CD14-positive monocyte (primary cell): ENCODE results near the gene MCOLN3. TPM values are rescaled to one million over a fixed set of nuclear protein-coding genes. Genes with fewer than 3 reads are reported as not detected.

ENCODE experiments used
- DNase-seq, 3 donors: peaks; one replicate each; pipeline ENCODE4 v3.0.0-alpha.2; 2011 to 2022
- H2AFZ ChIP-seq: 2 replicates; pipeline ENCODE4 v1.6.0; 2012; ENCODE audit warnings: mild to moderate bottlenecking, low read depth, low read length, inconsistent platforms; ENCODE audit not compliant: insufficient read depth, poor library complexity, severe bottlenecking
- H3K27ac ChIP-seq, 2 donors: 1 replicate in 1 of 2; 2 replicates in 1 of 2; pipeline ENCODE4 v1.5.1; 2012 to 2013; ENCODE audit warnings: low read length in 2 of 2, control low read depth in 1 of 2, inconsistent platforms in 1 of 2, low read depth in 1 of 2, mild to moderate bottlenecking in 1 of 2
- H3K27me3 ChIP-seq, 2 donors: one replicate each; pipeline versions ENCODE4 v1.6.0 to v1.6.1; 2011 to 2013; ENCODE audit warnings: low read length in 2 of 2; ENCODE audit not compliant: control insufficient read depth in 2 of 2, insufficient read depth in 2 of 2
- H3K36me3 ChIP-seq, 2 donors: replicated peaks in 1 of 2; 1 replicate in 1 of 2; 2 replicates in 1 of 2; pipeline versions ENCODE4 v1.5.1 to v1.6.1; 2012 to 2013; ENCODE audit warnings: low read length in 2 of 2, control low read depth in 1 of 2, inconsistent platforms in 1 of 2, mild to moderate bottlenecking in 1 of 2; ENCODE audit not compliant: insufficient read depth in 2 of 2, control insufficient read depth in 1 of 2
- H3K4me1 ChIP-seq, 2 donors: 1 replicate in 1 of 2; 2 replicates in 1 of 2; pipeline versions ENCODE4 v1.5.1 to v1.6.1; 2012 to 2013; ENCODE audit warnings: low read length in 2 of 2, control low read depth in 1 of 2, inconsistent platforms in 1 of 2, mild to moderate bottlenecking in 1 of 2, moderate library complexity in 1 of 2; ENCODE audit not compliant: insufficient read depth in 2 of 2, control insufficient read depth in 1 of 2
- H3K4me2 ChIP-seq: replicated peaks from 2 replicates; pipeline ENCODE3; 2012; ENCODE audit warnings: low read length, moderate library complexity, mild to moderate bottlenecking; ENCODE audit not compliant: poor library complexity, severe bottlenecking; ENCODE audit errors: extremely low read depth
- H3K4me3 ChIP-seq, 3 experiments: fragments of 200-600 bp in 1 of 3; sonication (generic) in 1 of 3; replicated peaks in 1 of 3; 1 replicate in 2 of 3; 2 replicates in 1 of 3; pipeline ENCODE4 v1.5.1; 2011 to 2013; ENCODE audit warnings: low read length in 3 of 3, mild to moderate bottlenecking in 3 of 3, control low read depth in 2 of 3, low read depth in 2 of 3, inconsistent platforms in 1 of 3, moderate library complexity in 1 of 3
- H3K79me2 ChIP-seq: 2 replicates; pipeline ENCODE4 v1.6.0; 2012; ENCODE audit warnings: mild to moderate bottlenecking, control low read depth, inconsistent platforms, low read length, moderate library complexity; ENCODE audit not compliant: insufficient read depth
- H3K9ac ChIP-seq: 2 replicates; pipeline ENCODE4 v1.6.0; 2017; ENCODE audit warnings: low read length, mild to moderate bottlenecking; ENCODE audit not compliant: insufficient read depth, poor library complexity, severe bottlenecking
- H3K9me3 ChIP-seq, 2 donors: replicated peaks in 1 of 2; 1 replicate in 1 of 2; 2 replicates in 1 of 2; pipeline versions ENCODE4 v1.5.1 to v1.6.1; 2012 to 2013; ENCODE audit warnings: low read length in 2 of 2, control low read depth in 1 of 2; ENCODE audit not compliant: control insufficient read depth in 1 of 2, insufficient read depth in 1 of 2
- H4K20me1 ChIP-seq: 2 replicates; pipeline ENCODE4 v1.6.0; 2012; ENCODE audit warnings: mild to moderate bottlenecking, low read length, control low read depth, moderate library complexity; ENCODE audit not compliant: insufficient read depth
- H3K27ac Mint-ChIP-seq, 7 donors: one replicate each; pipeline ENCODE4 v1.8.0; 2020; ENCODE audit warnings: mild to moderate bottlenecking in 7 of 7, mixed read lengths in 7 of 7, moderate library complexity in 6 of 7, inconsistent platforms in 2 of 7
- H3K27me3 Mint-ChIP-seq, 3 donors: one replicate each; pipeline ENCODE4 v1.8.0; 2021 to 2022; ENCODE audit warnings: low read depth in 3 of 3, mild to moderate bottlenecking in 3 of 3, mixed read lengths in 3 of 3, moderate library complexity in 3 of 3, inconsistent platforms in 1 of 3
- H3K36me3 Mint-ChIP-seq, 2 donors: one replicate each; pipeline ENCODE4 v1.8.0; 2020; ENCODE audit warnings: mixed read lengths in 2 of 2, inconsistent platforms in 1 of 2, mild to moderate bottlenecking in 1 of 2
- H3K4me1 Mint-ChIP-seq: one replicate; pipeline ENCODE4 v1.8.0; 2020; ENCODE audit warnings: mild to moderate bottlenecking, mixed read lengths
- H3K4me3 Mint-ChIP-seq, 2 donors: one replicate each; pipeline ENCODE4 v1.8.0; 2020; ENCODE audit warnings: mild to moderate bottlenecking in 2 of 2, mixed read lengths in 2 of 2, moderate library complexity in 1 of 2
- H3K9me3 Mint-ChIP-seq, 7 donors: one replicate each; pipeline ENCODE4 v1.8.0; 2020 to 2022; ENCODE audit warnings: mixed read lengths in 7 of 7, mild to moderate bottlenecking in 6 of 7, moderate library complexity in 6 of 7, inconsistent platforms in 2 of 7
- WGBS: methylation state at CpG from one replicate; pipeline ENCODE4 v1.1.5; 2013; ENCODE audit warnings: missing lambda C conversion rate; ENCODE audit not compliant: insufficient coverage; 5-methylcytosine and 5-hydroxymethylcytosine counted together
- intact Hi-C, 2 donors: fragments of 100-400 bp; cut with micrococcal nuclease; formaldehyde crosslinking; loops; one replicate each; pipeline versions ENCODE4 v1.15.0 to v1.15.1; 2023
- polyA plus RNA-seq, 3 donors: library from polyadenylated mRNA; depleted of rRNA in 1 of 3; unstranded in 2 of 3; stranded (reverse) in 1 of 3; fragments of 300-500 nt in 2 of 3; fragments of >200 nt in 1 of 3; fragmentation: Illumina TruSeq in 2 of 3; gene quantifications; 1 replicate in 2 of 3; 2 replicates in 1 of 3; pipeline ENCODE4 v1.2.3, GENCODE V29; 2012 to 2021
- TF ChIP-seq, protein P1 (sequence below): fragments of 200-600 bp; IDR thresholded peaks from one replicate; pipeline ENCODE4 v1.8.0; 2022; ENCODE audit warnings: antibody characterized with exemption, mild to moderate bottlenecking

Gene MCOLN3
- polyA plus RNA-seq, 3 donors = 0.03 TPM; not detected in 2

DNA sequence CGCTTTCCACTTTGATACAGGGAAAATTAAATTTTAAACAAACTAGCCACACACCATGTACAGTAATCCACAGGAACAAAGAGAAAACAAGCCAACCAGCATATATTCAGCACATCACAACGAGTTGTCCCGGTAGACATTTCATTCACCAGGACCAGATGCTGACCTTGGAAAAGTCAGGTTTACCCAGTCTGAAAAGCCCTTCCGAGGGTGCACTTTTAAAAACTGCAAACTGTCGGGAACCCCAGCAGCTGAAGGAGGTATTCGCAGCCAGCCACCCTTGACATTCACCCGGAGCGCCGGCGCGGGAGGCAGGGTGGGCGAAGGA, 1.2 kb downstream of the MCOLN3 start:
- DNase-seq = no peak
- Histone ChIP-seq H3K4me3 (peak overlapping the region in 1 of 3 experiments; percentile 67), H3K36me3 (no peaks in the 10 kb centered on the region), H3K27me3 (peaks cover 71 to 89% of the 10 kb centered on the region in 2 donors), H3K79me2 (no peaks in the 10 kb centered on the region), H3K9ac (no peak overlapping the region), H3K4me1 (peaks cover 12 to 17% of the 10 kb centered on the region in 2 donors), H3K9me3 (peaks cover 0 to 15% of the 10 kb centered on the region in 2 donors), H4K20me1 (no peaks in the 10 kb centered on the region), H3K27ac (no peak overlapping the region), H2AFZ (no peak overlapping the region), H3K4me2 (peak overlapping the region; percentile 79)
- TF ChIP-seq, protein P1, sequence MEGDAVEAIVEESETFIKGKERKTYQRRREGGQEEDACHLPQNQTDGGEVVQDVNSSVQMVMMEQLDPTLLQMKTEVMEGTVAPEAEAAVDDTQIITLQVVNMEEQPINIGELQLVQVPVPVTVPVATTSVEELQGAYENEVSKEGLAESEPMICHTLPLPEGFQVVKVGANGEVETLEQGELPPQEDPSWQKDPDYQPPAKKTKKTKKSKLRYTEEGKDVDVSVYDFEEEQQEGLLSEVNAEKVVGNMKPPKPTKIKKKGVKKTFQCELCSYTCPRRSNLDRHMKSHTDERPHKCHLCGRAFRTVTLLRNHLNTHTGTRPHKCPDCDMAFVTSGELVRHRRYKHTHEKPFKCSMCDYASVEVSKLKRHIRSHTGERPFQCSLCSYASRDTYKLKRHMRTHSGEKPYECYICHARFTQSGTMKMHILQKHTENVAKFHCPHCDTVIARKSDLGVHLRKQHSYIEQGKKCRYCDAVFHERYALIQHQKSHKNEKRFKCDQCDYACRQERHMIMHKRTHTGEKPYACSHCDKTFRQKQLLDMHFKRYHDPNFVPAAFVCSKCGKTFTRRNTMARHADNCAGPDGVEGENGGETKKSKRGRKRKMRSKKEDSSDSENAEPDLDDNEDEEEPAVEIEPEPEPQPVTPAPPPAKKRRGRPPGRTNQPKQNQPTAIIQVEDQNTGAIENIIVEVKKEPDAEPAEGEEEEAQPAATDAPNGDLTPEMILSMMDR = no peak
- intact Hi-C loops = no loop called here
- peaks cover 0 to 12% (median 1%) of the 10 kb centered on the region in 7 donors for H3K9me3 Mint-ChIP-seq
- H3K4me3 Mint-ChIP-seq = peak overlapping the region; percentile 47 to 88
- 21% methylated on average over 11 of the region's 12 CpGs for WGBS
- H3K27me3 Mint-ChIP-seq = peaks cover 74 to 85% (median 74%) of the 10 kb centered on the region in 3 donors
- peaks cover 0 to 4% of the 10 kb centered on the region in 2 donors for H3K36me3 Mint-ChIP-seq
- H3K27ac Mint-ChIP-seq = no peak overlapping the region
- H3K4me1 Mint-ChIP-seq = peaks cover 10% of the 10 kb centered on the region

- H3K36me3 Mint-ChIP-seq = peaks cover 0 to 4% of the 10 kb centered on the region in 2 donors
- H3K27me3 Mint-ChIP-seq = peaks cover 46 to 55% (median 49%) of the 10 kb centered on the region in 3 donors
- no peak for DNase-seq
- Histone ChIP-seq H3K79me2 (no peaks in the 10 kb centered on the region), H3K36me3 (no peaks in the 10 kb centered on the region), H2AFZ (no peak overlapping the region), H4K20me1 (no peaks in the 10 kb centered on the region), H3K27me3 (peaks cover 36 to 49% of the 10 kb centered on the region in 2 donors), H3K4me3 (no peak overlapping the region), H3K27ac (no peak overlapping the region), H3K4me1 (peaks cover 2 to 3% of the 10 kb centered on the region in 2 donors), H3K9me3 (peaks cover 0 to 4% of the 10 kb centered on the region in 2 donors), H3K4me2 (no peak overlapping the region), H3K9ac (no peak overlapping the region)
- TF ChIP-seq, protein P1 = no peak
- H3K4me1 Mint-ChIP-seq = peaks cover 4% of the 10 kb centered on the region
- intact Hi-C loops = no loop called here
- H3K27ac Mint-ChIP-seq = no peak overlapping the region
- peaks cover 0 to 2% (median 0%) of the 10 kb centered on the region in 7 donors for H3K9me3 Mint-ChIP-seq
- no peak overlapping the region for H3K4me3 Mint-ChIP-seq
Observed at GRCh38 chr1:85042413-85042812, 5.9 kb downstream of the MCOLN3 start.
